ENCODE data around the gene PTPRE.

GRCh38 chr10:128111696-128112095 is 204.8 kb downstream of the PTPRE start:
- TF ChIP-seq CTCF (conservative IDR thresholded peaks at IDR 0.05; ENCODE audit: low read depth, low read length) (no peak), EZH2 (IDR thresholded peaks at IDR 0.05; ENCODE audit: borderline replicate concordance, low read depth, low read length, poor library complexity, severe bottlenecking) (no peak)

Measured in A673 (cell line).